Heart right ventricle (tissue), 16 donors: Measurements from ENCODE around the gene RASA1. TPM values are rescaled to one million over a fixed set of nuclear protein-coding genes. Genes with fewer than 3 reads are reported as not detected.
A peak's percentile ranks its signal among the peaks of the same experiment; 100 is the strongest.

Experiments
- ATAC-seq, 8 donors: fragments of 200-7000 bp; cut with Tn5 transposase; one replicate each; pipeline ENCODE4 v1.9.1; 2020; ENCODE audit warnings: mild to moderate bottlenecking in 8 of 8, moderate library complexity in 8 of 8, moderate number of reproducible peaks in 1 of 8
- DNase-seq, 2 donors: peaks; one replicate each; pipeline ENCODE4 v3.0.0-alpha.2; 2020
- H3K27ac ChIP-seq, 10 donors: fragments of 200-600 bp; sonication (generic) in 2 of 10; one replicate each; pipeline versions ENCODE4 v1.5.0 to v1.8.0; 2020 to 2022; ENCODE audit warnings: mild to moderate bottlenecking in 3 of 10
- H3K27me3 ChIP-seq, 7 donors: fragments of 200-600 bp; one replicate each; pipeline ENCODE4 v1.8.0; 2021 to 2022; ENCODE audit warnings: mild to moderate bottlenecking in 2 of 7
- H3K36me3 ChIP-seq, 9 donors: fragments of 200-600 bp; sonication (generic) in 1 of 9; one replicate each; pipeline versions ENCODE4 v1.5.0 to v1.8.0; 2020 to 2022; ENCODE audit warnings: mild to moderate bottlenecking in 2 of 9
- H3K4me1 ChIP-seq, 9 donors: fragments of 200-600 bp; sonication (generic) in 1 of 9; one replicate each; pipeline versions ENCODE4 v1.5.0 to v1.8.0; 2020 to 2022; ENCODE audit warnings: mild to moderate bottlenecking in 4 of 9
- H3K4me3 ChIP-seq, 10 donors: fragments of 200-600 bp; sonication (generic) in 2 of 10; one replicate each; pipeline versions ENCODE4 v1.5.0 to v1.8.0; 2020 to 2022; ENCODE audit warnings: mild to moderate bottlenecking in 7 of 10, moderate library complexity in 2 of 10
- H3K9me3 ChIP-seq, 11 donors: fragments of 200-600 bp in 10 of 11; sonication (generic) in 2 of 11; one replicate each; pipeline versions ENCODE4 v1.5.0 to v1.8.0; 2013 to 2022; ENCODE audit warnings: mild to moderate bottlenecking in 2 of 11, control low read depth in 1 of 11, moderate library complexity in 1 of 11
- CTCF ChIP-seq, 9 donors: fragments of 200-600 bp; sonication (generic) in 2 of 9; IDR thresholded peaks; one replicate each; pipeline versions ENCODE4 v1.5.0 to v1.8.0; 2021 to 2022; ENCODE audit warnings: antibody characterized with exemption in 9 of 9, mild to moderate bottlenecking in 5 of 9, moderate library complexity in 1 of 9
- WGBS, 2 donors: extraction: QIAGEN DNeasy Blood & Tissue Kit; methylation state at CpG; one replicate each; pipeline ENCODE4 v1.1.7; 2013; ENCODE audit warnings: inconsistent platforms in 1 of 2; 5-methylcytosine and 5-hydroxymethylcytosine counted together
- intact Hi-C, 10 donors: fragments of 100-400 bp; cut with DNase I; formaldehyde crosslinking; loops; one replicate each; pipeline versions ENCODE4 v1.11.1 to v1.14.2; 2022
- polyA plus RNA-seq, 2 donors: library from polyadenylated mRNA; stranded (reverse); fragments of 200-250 nt; gene quantifications; one replicate each; pipeline ENCODE4 v1.2.3, GENCODE V29; 2013
- total RNA-seq, 10 donors: library from RNA; stranded (reverse); fragmentation: NEBNext Ultra II Directional in 3 of 10; extraction: Animal tissue kit (Norgen Biotek cat#: 25700) in 3 of 10; gene quantifications; one replicate each; pipeline versions ENCODE4 v1.2.1 to v1.2.4, GENCODE V29; 2021 to 2023
- donor health status: Arrhythmogenic right ventricular cardiomyopathy.
- donor health status: ischemic (EF 13 %, LVEDD 7.1; RV severe dilation, severe dysfunction).
- donor health status: healthy with polysubstance abuse.
- donor health status: DM: no; HTN: yes; CAD: no.
- donor health status: DM: no; HTN: no; CAD: no.
- donor health status: ischemic (EF 25% LVEDD 6.9; RV normal size, moderate dysfunction).
- donor health status: ischemic (EF 25% LVEDD 5.7; RV mildly dilated, moderate dysfunction).
- donor health status: healthy.
- donor health status: DM: yes; HTN: yes; CAD: no.
- donor health status: Ischemic cardiomyopathy.
- donor health status: ischemic (EF 35%, LVEDD 5.7; RV mildly dilated, moderate dysfunction).
- donor health status: nonischemic (EF 11% LVEDD 7.7; RV severe dilation, severe dysfunction).
- donor health status: DM: yes; HTN: yes; CAD: no.
- donor health status: PGD.
- donor health status: ischemic (EF 29% LVEDD 5.4; RV normal size, mild dysfunction).
- donor health status: nonischemic (EF 23%, LVEDD 6.1; RV moderate dilation, normal function).

RASA1 gene
- total and polyA plus RNA-seq, 12 donors = 6.5 to 21.0 (median 17.7) TPM

GRCh38 chr5:87399720-87400119, 132.0 kb downstream of the RASA1 start:
- H3K36me3 ChIP-seq = peaks cover 0 to 99% (median 66%) of the 10 kb centered on the region in 9 donors

GRCh38 chr5:87400305-87400899, 132.7 kb downstream of the RASA1 start:
- peak in 5 of 8 donors; percentile 45 to 69 (median 49) for ATAC-seq
- no peak overlapping the region for H3K4me3 ChIP-seq
- peaks cover 0 to 26% (median 4%) of the 10 kb centered on the region in 9 donors for H3K4me1 ChIP-seq
- intact Hi-C loops = loop anchor here in 2 of 10 donors (2.0 to 5.0 kb wide), 2 partner anchors 328 to 330 kb away; no protein-coding TSS in a partner anchor
- 69 to 73% methylated on average over 4 of the region's 4 CpGs for WGBS, 2 donors
- peak; percentile 47 to 79 (median 71) for TF ChIP-seq CTCF (IDR thresholded peaks at IDR 0.05)
- peak overlapping the region in 1 of 10 donors; percentile 18 for H3K27ac ChIP-seq
- DNase-seq = no peak
- peaks cover 0 to 5% (median 0%) of the 10 kb centered on the region in 11 donors for H3K9me3 ChIP-seq
- no peaks in the 10 kb centered on the region for H3K27me3 ChIP-seq
- H3K36me3 ChIP-seq = peaks cover 0 to 99% (median 66%) of the 10 kb centered on the region in 9 donors

More at GRCh38 chr5:87399720-87400119, 132.0 kb downstream of the RASA1 start:
- 59 to 77% methylated on average over 2 of the region's 2 CpGs for WGBS, 2 donors
- H3K4me1 ChIP-seq = peaks cover 0 to 28% (median 4%) of the 10 kb centered on the region in 9 donors
- H3K27ac ChIP-seq = peak overlapping the region in 1 of 10 donors; percentile 18
- no peaks in the 10 kb centered on the region for H3K27me3 ChIP-seq
- ATAC-seq = peak in 2 of 8 donors; percentile 37 to 42
- no peak for TF ChIP-seq CTCF (IDR thresholded peaks at IDR 0.05)
- H3K4me3 ChIP-seq = no peak overlapping the region
- intact Hi-C loops = loop anchor here in 7 of 10 donors (2.0 to 10.0 kb wide), 4 partner anchors 135 to 329 kb away; partner anchors contain the start of gene RASA1 (in 3 of the 7)
- H3K9me3 ChIP-seq = peaks cover 0 to 5% (median 0%) of the 10 kb centered on the region in 11 donors
- no peak for DNase-seq

- Histone ChIP-seq H3K9me3 (peaks cover 0 to 5% (median 0%) of the 10 kb centered on the region in 11 donors), H3K4me3 (no peak overlapping the region), H3K27ac (no peak overlapping the region), H3K36me3 (peaks cover 0 to 99% (median 58%) of the 10 kb centered on the region in 9 donors), H3K4me1 (peaks cover 0 to 36% (median 9%) of the 10 kb centered on the region in 9 donors), H3K27me3 (no peaks in the 10 kb centered on the region)
- no peak for TF ChIP-seq CTCF (IDR thresholded peaks at IDR 0.05)
- intact Hi-C loops = loop anchor here in 2 of 10 donors (2.0 to 5.0 kb wide), 2 partner anchors 329 to 331 kb away; no protein-coding TSS in a partner anchor
- no peak for DNase-seq
- no peak for ATAC-seq
Measured at GRCh38 chr5:87401626-87402025, 133.9 kb downstream of the RASA1 start.

- Histone ChIP-seq H3K9me3 (peaks cover 0 to 5% (median 0%) of the 10 kb centered on the region in 11 donors), H3K27ac (no peak overlapping the region), H3K36me3 (peaks cover 0 to 99% (median 49%) of the 10 kb centered on the region in 9 donors), H3K4me1 (peaks cover 0 to 41% (median 9%) of the 10 kb centered on the region in 9 donors), H3K4me3 (no peak overlapping the region), H3K27me3 (no peaks in the 10 kb centered on the region)
- DNase-seq (no peak), ATAC-seq (no peak)
- 94 to 97% methylated on average over 3 of the region's 3 CpGs for WGBS, 2 donors
- TF ChIP-seq CTCF (IDR thresholded peaks at IDR 0.05) = no peak
- intact Hi-C loops = loop anchor here in 1 of 10 donors (5.0 kb wide), 1 partner anchor 331 kb away; no protein-coding TSS in a partner anchor
Measured at GRCh38 chr5:87403409-87403808, 135.7 kb downstream of the RASA1 start.
